ENCODE measurements around the gene TRRAP. TPM values are rescaled to one million over a fixed set of nuclear protein-coding genes. Genes with fewer than 3 reads are reported as not detected.

TRRAP gene
- total and polyA plus RNA-seq, 2 of the 8 experiments (the other 6 are each of a cell fraction or from before 2014, with no cell fraction given), result 21.7 to 48.6 TPM

DNA sequence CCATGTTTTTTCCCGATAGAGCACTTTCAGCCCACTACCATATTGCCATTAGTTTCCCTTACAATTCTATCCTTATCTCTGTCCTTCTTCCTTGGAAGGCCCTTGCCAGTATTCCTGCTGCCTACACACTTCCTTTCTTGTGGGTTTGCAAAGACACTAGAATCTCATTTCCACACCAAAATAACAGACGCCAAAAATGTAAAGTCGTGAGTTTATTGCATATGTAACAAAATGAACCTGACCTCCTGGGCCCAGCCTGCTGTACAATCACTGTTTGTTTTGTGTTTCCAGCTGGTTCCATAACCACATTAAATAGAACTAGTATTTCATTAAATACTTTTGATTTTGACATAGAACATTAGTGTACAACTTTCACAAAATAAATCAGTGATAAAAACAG, 148.9 kb downstream of the TRRAP start:
- no peaks in the 10 kb centered on the region for H3K9me3 ChIP-seq (ENCODE audit: insufficient read depth in 2 of 2, low read depth in 1 of 2, low read length in 1 of 2)
- no peak overlapping the region for H2AK5ac ChIP-seq (ENCODE audit: low read depth, low read length)
- no peak for DNase-seq (ENCODE audit: low read depth in 1 of 2, low spot score in 2 of 2)

More for the DNA sequence above, 148.9 kb downstream of the TRRAP start:
- ChIA-PET POLR2A (ENCODE audit: partially characterized antibody) (interaction anchor here (2.2 kb wide), 1 partner anchor 10 kb away, joined by 4 read pairs; no protein-coding TSS in a partner anchor), CTCF (ENCODE audit: partially characterized antibody) (interaction anchor here (0.6 to 2.2 kb wide), 3 partner anchors 10 to 1588 kb away, joined by 3 to 12 read pairs (median 3); no protein-coding TSS in a partner anchor)
- H2BK120ac ChIP-seq (replicated peaks; ENCODE audit: low read depth, low read length), result no peak overlapping the region
- no peak overlapping the region for H2BK20ac ChIP-seq (ENCODE audit: low read length)
- no peak overlapping the region for H3K4ac ChIP-seq (replicated peaks; ENCODE audit: insufficient read length, low read depth, low read length)
- FAIRE-seq, result no peak
- peaks cover 20 to 41% (median 29%) of the 10 kb centered on the region in 4 experiments for H3K36me3 ChIP-seq (ENCODE audit: control insufficient read depth in 2 of 4, insufficient read depth in 4 of 4, low read length in 3 of 4)
- no peak overlapping the region for H3K18ac ChIP-seq (ENCODE audit: extremely low read depth, low read length)
- no peaks in the 10 kb centered on the region for H3K27me3 ChIP-seq (replicated peaks in 1 of 4; ENCODE audit: control insufficient read depth in 3 of 4, extremely low read depth in 1 of 4, insufficient read depth in 3 of 4, low read length in 3 of 4)
- no peaks in the 10 kb centered on the region; the same call in 1 of the 2 replicates for H3K79me1 ChIP-seq (ENCODE audit: low read depth, low read length)
- no peak overlapping the region for H3K4me3 ChIP-seq (ENCODE audit: extremely low read depth in 1 of 4, insufficient read depth in 2 of 4, low read depth in 3 of 4, low read length in 4 of 4)
- no peak overlapping the region for H3K56ac ChIP-seq (replicated peaks; ENCODE audit: insufficient read length, low read depth, low read length)
- H4K5ac ChIP-seq (ENCODE audit: insufficient read length, low read depth, low read length), result no peak overlapping the region
- no peak for TF ChIP-seq POLR2A (IDR thresholded peaks at IDR 0.05; ENCODE audit: control extremely low read depth in 1 of 2, low read depth in 2 of 2, low read length in 2 of 2)
- TF ChIP-seq JUN (IDR thresholded peaks at IDR 0.05; ENCODE audit: low read depth, low read length), result no peak
- TF ChIP-seq BRCA1 (IDR thresholded peaks at IDR 0.05; ENCODE audit: low read depth, low read length), result no peak
- no peak for TF ChIP-seq KDM1A (IDR thresholded peaks at IDR 0.05; ENCODE audit: borderline replicate concordance, low read length)
- TF ChIP-seq GABPA (IDR thresholded peaks at IDR 0.05; ENCODE audit: borderline replicate concordance, insufficient read depth, low read length), result no peak
- TF ChIP-seq POLR2AphosphoS5 (IDR thresholded peaks at IDR 0.05; ENCODE audit: low read depth, low read length), result no peak
- no peak for TF ChIP-seq KDM5A (IDR thresholded peaks at IDR 0.05; ENCODE audit: low read length)
- TF ChIP-seq TCF12 (IDR thresholded peaks at IDR 0.05; ENCODE audit: low read depth, low read length), result no peak
- no peak for TF ChIP-seq SP2 (IDR thresholded peaks at IDR 0.05; ENCODE audit: low read length)
- TF ChIP-seq TAF1 (IDR thresholded peaks at IDR 0.05; ENCODE audit: low read depth, low read length), result no peak
- no peak for TF ChIP-seq TBP (IDR thresholded peaks at IDR 0.05; ENCODE audit: low read depth, low read length)
- TF ChIP-seq ASH2L (IDR thresholded peaks at IDR 0.05; ENCODE audit: low read length), result no peak
- no peak for TF ChIP-seq HDAC2 (IDR thresholded peaks at IDR 0.05; ENCODE audit: borderline replicate concordance in 1 of 2, low read depth in 2 of 2, low read length in 2 of 2)
- TF ChIP-seq NANOG (IDR thresholded peaks at IDR 0.05; ENCODE audit: insufficient read depth, low read depth, low read length, poor library complexity, severe bottlenecking), result no peak
- no peak for TF ChIP-seq CEBPB (IDR thresholded peaks at IDR 0.05; ENCODE audit: low read depth, low read length)
- H3K14ac ChIP-seq (ENCODE audit: insufficient read length), result no peak overlapping the region
- no peak overlapping the region for H2BK12ac ChIP-seq (ENCODE audit: low read depth, low read length)
- no peaks in the 10 kb centered on the region for H3K79me2 ChIP-seq (ENCODE audit: control insufficient read depth in 1 of 2, insufficient read depth in 2 of 2, low read length in 2 of 2)
- no peak overlapping the region for H4K8ac ChIP-seq (ENCODE audit: extremely low read depth, insufficient read depth, low read length)
- H3K23me2 ChIP-seq (ENCODE audit: low read depth, low read length), result no peaks in the 10 kb centered on the region
- no peak overlapping the region for H3K23ac ChIP-seq (ENCODE audit: insufficient read length)
- 63% methylated on average over 3 of the region's 3 CpGs; no CpG with 5 or more reads in 1 of the 2 experiments for WGBS, 2 experiments (ENCODE audit: extremely low coverage in 1 of 2, insufficient coverage in 1 of 2, insufficient read length in 1 of 2, insufficient replicate concordance in 2 of 2, low coverage in 1 of 2, low lambda C conversion rate in 2 of 2, missing lambda C conversion rate in 1 of 2)
- H2AFZ ChIP-seq (ENCODE audit: low read length), result no peak overlapping the region
- peaks cover 0 to 3% of the 10 kb centered on the region in 2 experiments for H4K20me1 ChIP-seq (replicated peaks in 1 of 2; ENCODE audit: control insufficient read depth in 1 of 2, insufficient read depth in 2 of 2, low read length in 2 of 2)
- no peak overlapping the region for H3K27ac ChIP-seq (ENCODE audit: low read depth, low read length)
- 0 out of 7 replicates have a peak, but pooled peaks cover 0 to 3% (median 0%) of the 10 kb centered on the region in 4 experiments for H3K4me1 ChIP-seq (replicated peaks in 1 of 4; ENCODE audit: control insufficient read depth in 3 of 4, insufficient read depth in 4 of 4, low read length in 3 of 4)
- no peak overlapping the region for H2BK15ac ChIP-seq (ENCODE audit: low read length)
- no peak overlapping the region for H3K4me2 ChIP-seq (ENCODE audit: insufficient read depth in 1 of 2, low read depth in 2 of 2, low read length in 2 of 2)
- H2BK5ac ChIP-seq (ENCODE audit: low read depth, low read length), result no peak overlapping the region
- no peak overlapping the region for H4K91ac ChIP-seq (replicated peaks; ENCODE audit: insufficient read length, low read length)
- no peak overlapping the region for H3K9ac ChIP-seq (replicated peaks in 1 of 4; ENCODE audit: extremely low read depth in 1 of 4, low read depth in 3 of 4, low read length in 3 of 4)

Measured in H1 (cell line).